HG02642 (cell line): Measurements from ENCODE around the gene SSMEM1.
"Not testable (repeated sequence)": the region's sequence is repeated elsewhere in the genome, so short reads cannot be mapped to it uniquely, and the experiment has no call there.

Experiments used
- ATAC-seq: cut with Tn5 transposase; IDR thresholded peaks from one replicate; pipeline ENCODE4 v1.9.1; 2021; ENCODE audit warnings: mild to moderate bottlenecking; ENCODE audit not compliant: unreplicated experiment, poor library complexity

The SSMEM1 gene

DNA sequence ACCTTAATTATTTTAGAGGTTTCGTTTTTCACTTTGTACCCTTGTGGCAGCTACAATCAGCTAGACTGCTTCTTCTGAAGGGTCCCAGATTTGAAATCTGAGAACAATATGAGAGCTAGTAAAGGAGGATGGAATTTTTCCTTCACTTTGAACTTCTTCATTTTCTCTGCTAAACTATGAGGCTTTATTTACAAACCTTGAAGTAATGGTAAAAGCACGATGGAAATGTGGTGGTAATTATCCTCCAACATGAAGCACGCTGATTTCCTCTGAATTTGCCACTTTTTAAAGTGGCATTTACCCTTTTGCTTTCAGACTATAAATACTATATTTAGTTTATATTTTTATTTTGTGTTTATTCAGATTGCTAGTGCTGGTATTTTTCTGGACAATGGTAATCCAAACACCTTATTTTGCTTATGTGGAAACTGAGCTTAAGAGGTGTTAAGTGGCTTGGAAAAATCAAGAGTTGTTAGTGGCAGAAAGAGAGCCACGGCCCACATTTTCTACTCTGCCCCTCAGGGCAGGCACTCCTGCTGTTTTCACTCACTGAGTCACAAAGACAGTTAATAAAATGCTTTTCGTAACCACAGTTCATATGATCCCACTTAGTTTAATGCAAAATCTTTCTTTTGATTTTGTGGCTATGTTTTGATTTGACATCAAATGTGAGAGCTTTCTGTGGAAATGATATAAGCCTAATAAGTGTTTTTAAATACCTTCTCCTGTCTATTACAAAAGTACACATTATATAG lies 2.7 kb downstream of the SSMEM1 start:
- ATAC-seq: no peak

DNA sequence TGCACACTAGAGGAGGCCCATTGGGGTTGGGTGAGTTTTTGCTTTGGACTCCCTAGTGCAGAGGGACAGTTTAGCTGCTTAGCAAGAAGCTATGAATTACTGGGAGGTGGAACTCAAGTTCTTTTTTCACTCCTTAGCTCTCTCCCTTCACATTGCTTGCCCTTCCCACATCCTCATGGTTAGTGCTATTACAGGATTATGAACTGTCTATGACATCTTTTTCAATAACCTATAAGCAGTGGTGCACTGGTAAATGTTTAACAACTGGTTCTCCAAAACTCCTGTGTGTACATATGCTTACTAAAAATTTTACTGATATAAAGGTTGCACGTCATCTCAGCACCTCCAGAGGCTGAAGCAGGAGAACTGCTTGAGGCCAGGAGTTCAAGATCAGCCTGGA lies 6.2 kb downstream of the SSMEM1 start:
- ATAC-seq: no peak

DNA sequence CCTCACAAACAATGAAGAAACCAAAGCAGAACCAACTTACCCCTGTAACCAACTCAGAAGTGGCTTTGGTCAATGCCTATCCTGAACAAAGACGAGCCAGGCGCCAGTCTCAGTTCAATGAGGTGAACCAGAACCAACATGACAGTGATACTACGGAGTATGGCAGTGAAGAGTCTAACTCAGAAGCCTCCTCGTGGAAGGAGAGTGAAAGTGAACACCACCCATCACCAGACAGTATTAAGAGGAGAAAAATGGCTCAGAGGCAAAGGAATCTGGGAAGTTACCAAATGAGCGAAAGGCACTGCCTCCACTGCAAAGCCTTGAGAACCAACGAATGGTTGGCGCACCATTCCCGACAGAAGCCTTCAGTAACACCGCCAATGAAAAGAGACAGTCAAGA lies 8.4 kb downstream of the SSMEM1 start:
- no peak for ATAC-seq

DNA sequence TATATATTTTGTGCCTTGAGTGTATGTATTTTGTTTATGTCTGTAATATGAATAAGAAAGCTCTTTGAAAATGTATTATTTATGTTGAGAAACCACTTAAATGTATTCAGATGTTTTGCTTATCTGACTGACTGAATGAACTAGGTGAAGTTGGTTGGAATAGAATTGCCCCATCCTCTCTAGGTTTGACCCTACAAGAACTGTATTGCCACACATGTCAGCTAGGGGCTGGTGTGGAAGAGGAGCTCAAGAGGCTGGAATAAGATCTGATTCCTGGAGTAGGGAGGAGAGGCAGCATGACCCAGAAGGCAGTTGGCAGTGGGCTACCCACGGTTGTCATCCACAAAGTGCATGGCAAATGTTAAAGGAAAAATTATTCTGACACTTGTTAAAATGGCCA lies 9.1 kb downstream of the SSMEM1 start:
- no peak for ATAC-seq

DNA sequence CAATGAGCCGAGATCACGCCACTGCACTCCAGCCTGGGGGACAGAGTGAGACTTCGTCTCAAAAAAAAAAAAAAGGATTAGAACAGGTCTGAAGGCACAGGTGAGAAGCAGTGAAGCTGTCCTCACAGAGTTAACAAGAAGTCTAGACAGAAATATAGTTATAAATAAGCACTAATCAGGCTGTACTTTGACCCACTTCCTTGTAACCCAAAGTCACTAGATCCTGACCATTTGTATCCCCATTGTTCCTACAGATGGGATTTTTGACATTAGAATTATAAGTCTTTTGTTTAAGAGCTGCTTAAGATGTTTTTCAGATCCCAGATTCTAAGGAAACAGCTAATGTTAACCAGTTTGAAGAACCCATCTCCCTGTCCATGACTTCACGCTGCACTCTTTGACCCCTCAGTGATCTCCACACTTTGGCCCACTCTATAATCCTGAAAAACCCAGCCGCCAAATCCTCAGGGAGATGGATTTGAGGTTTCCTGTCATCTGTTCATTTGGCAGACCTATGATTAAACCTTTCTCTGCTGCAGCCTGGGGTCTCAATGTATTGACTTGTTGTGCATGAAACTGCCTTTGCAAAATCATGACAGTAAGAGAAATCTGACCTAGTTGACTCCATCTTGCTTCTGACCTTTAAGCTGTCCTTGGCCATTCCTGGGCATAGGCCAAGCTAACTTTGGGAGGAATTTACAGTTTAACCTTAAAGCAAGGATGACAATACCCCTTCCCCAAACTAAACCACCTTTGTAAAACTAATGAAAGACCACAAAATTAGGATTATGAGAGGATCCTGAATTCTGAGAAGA lies 11.4 kb downstream of the SSMEM1 start:
- ATAC-seq: no peak

DNA sequence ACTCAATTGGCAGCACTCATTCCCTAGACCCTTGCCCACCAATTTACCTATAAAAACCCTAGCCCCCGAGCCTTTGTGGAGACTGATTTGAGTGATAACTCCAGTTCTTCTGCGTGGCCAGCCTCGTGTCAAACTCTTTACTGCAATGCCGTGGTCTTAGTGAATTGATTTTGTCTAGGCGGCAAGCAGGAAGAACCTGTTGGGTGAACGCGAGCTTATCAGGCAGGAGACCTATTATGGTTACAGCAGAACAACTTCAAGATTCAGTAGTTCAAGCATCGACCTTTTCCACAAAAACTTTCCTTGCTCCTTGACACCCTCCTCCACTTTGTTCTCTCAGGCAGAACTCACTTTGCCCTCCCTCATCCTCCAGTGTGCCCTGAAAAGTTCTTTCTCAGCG lies 12.2 kb downstream of the SSMEM1 start:
- no peak for ATAC-seq

DNA sequence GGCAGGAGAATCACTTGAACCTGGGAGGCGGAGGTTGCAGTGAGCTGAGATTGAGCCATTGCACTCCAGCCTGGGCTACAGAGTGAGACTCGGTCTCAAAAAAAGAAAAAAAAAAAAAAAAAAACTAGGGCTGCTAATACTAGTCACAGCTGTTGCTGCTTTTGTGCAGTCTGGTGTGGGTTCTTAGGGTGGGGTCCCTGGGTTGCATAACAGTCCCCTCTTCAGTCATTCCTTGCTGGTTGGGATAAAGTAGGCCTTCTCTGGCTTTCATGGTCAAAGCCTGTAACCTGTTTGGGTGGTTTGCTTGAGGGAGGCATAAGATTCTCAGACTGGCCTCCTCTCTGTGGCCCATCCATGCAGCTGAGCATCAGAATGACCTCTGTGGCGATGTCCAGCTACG lies 14.1 kb downstream of the SSMEM1 start:
- no peak for ATAC-seq

DNA sequence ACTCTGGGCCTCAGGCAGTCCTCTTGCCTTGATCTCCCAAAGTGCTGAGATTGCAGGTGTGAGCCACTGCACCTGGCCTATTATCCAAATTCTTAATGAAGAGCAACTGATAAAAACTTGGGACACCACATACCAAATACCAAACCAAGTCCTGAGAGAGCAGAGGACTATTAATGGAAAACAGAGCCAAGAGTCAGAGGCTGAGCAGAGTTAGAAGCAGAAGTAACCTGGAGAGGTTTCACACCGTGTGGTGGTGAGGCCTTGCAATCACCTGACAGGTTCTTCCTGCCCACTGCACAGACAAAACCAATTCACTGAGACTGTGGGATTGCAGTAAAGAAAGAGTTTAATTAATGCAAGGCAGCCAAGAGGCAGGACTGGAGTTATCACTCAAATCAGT lies 16.0 kb downstream of the SSMEM1 start:
- ATAC-seq: no peak

DNA sequence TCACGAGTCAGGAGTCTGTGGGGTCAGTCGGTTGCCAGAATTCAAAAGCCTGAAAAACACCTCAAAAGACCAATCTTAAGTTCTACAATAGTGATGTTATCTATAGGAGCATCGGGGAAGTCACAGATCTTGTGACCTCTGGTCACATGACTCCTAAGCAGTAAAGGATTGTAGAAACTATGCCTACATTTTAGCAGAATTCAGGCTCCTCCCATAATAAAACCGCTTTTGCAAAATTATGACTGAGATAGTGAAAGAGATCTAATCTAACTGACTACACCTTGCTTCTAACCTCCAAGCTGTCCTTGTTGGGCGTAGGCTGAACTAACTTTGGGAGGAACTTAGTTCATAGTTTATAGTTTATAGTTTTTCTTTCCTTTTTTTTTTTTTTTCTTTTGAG lies 16.6 kb downstream of the SSMEM1 start:
- ATAC-seq: no peak

DNA sequence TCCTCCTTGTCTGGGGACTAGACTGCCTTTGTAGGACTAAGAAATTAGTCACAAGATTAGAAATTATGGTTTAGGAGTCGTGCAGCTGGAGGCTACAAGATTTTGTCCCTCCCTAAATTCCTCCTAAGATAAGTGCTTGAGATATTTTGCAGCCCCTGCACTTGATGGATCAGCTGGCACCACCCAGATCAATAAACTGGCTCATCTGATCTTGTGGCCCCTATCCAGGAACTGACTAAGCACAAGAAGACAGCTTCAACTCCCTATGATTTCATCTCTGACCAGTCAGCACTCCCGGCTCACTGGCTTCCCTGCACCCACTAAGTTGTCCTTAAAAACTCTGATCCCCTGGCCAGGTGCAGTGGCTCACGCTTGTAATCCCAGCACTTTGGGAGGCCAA lies 17.3 kb downstream of the SSMEM1 start:
- ATAC-seq: not testable (repeated sequence)

DNA sequence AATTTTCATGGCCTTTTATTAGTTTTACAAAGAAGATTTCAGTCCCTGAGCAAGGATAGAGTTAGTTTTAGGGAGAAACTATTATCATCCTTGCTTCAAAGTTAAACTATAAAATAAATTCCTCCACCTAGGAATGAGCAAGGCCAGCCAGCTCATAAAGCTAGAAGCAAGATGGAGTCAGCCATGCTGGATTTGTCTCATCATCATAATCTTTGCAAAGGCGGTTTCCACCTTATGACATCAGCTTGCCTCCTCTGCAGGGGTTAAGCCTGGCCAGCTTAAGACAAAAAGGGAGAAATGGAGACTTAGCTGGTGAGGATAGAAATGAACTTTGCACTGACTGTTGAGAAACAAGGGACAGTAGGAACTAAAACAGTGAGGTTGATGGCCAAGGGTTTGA lies 18.7 kb downstream of the SSMEM1 start:
- ATAC-seq: no peak

DNA sequence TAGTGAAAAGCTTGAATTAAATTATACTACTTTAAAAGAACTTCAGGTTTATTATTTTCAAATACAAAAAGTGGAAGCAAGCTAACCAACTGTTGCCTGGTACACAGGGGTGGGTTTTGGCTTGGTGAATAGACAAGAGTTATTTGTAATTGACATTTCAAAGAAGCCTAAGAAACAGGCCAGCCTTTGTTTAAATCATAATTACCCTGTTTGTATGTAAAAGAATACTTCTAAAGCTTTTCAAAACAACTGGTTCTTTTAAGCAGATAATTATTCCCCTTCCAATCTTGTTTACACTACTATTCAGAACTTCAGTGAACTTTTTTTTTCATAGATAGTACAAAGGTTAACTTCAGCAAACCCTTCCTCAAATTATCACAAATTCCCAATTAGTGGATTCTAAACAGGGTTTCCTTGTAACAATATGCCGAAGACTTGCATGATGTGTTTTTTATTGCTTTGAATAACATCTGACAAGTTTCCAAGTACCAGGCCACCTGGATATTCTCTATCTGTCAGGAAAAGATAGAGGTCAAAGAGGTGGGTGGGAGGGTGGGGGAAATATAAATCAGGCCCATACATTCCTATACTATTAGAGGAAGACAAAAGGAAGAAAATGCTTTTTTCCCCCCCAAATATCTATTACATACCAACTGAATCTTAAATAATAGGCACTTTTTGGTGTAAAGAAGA lies 20.4 kb downstream of the SSMEM1 start:
- no peak for ATAC-seq

DNA sequence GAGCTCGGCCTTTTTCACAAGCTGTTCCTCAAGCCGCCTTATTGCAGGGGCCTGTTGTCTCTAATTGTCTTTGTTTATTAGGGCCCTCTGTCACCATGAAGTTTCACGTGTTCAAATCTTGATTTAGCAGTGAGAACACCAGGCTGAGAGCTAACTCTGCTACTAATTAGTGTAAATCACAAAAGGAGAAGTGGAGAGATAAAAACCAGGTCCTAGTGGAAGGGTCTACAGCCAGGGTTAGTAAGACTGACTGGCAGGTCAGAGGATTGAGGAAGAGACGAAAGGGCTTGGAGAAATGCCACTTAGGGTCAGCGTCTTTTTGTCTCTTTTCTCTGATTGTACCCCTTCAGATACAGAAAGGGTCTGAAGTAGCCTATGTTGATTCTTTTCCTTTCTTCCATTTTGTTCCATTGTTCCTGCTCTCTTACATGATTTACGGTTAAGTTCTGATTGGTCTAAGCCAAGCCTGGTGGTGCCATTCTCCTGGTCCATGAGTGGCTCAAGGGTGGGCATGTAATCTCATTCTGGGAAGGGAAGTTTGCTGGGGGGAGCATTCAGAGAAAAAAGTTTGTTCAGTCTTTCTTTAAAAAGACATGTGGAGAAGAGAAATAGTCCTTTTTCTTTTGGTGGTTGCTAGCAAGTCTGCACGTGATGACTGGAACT lies 21.3 kb downstream of the SSMEM1 start:
- no peak for ATAC-seq

DNA sequence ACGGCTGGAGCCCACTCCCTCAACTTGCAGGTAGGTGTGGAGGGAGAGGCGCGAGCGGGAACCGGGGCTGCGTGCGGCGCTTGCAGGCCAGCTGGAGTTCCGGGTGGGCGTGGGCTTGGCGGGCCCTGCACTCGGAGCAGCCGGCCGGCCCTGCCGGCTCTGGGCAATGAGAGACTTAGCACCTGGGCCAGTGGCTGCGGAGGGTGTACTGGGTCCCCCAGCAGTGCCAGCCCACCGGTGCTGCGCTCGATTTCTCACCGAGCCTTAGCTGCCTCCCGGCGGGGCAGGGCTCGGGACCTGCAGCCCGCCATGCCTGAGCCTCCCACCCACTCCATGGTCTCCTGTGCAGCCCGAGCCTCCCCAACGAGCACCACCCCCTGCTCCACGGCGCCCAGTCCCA lies 22.3 kb downstream of the SSMEM1 start:
- ATAC-seq: not testable (repeated sequence)

DNA sequence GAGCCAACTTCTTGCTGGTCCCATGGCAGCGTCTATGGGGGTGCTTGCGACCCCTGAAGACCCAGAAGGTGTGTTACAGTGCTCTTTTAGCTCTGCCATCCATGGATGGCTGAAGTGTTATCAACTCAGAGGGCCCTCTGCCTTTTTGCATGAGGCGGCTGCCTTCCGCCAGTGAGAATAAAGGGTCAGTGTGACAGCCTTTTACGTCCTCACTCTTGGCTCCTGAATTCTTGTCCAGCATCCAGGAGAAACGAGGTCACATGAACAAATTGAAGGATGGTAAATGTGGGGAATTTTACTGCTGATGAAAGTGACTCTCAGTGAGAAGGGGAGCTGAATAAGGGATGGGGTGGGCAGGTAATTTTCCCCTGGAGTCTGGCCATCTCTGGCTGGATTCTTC lies 24.1 kb downstream of the SSMEM1 start:
- no peak for ATAC-seq

DNA sequence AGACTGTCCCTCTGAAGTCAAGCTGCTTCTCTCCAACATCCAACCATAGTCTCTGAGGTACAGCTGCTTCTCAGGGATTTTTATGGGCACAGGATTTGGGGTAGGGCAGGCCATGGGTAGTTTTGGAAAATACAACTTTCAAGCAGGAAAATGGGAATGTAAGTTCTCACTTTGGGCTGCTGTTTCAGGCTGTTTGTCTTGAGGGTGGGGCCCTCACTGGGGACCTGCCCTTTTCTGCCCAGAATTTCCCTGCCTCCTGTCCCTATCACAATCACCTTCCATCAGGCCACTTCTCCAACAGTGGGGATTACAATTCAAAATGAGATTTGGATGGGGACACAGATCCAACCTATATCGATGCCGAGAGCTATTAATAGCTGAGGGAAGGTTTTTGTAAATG lies 24.5 kb downstream of the SSMEM1 start:
- no peak for ATAC-seq

DNA sequence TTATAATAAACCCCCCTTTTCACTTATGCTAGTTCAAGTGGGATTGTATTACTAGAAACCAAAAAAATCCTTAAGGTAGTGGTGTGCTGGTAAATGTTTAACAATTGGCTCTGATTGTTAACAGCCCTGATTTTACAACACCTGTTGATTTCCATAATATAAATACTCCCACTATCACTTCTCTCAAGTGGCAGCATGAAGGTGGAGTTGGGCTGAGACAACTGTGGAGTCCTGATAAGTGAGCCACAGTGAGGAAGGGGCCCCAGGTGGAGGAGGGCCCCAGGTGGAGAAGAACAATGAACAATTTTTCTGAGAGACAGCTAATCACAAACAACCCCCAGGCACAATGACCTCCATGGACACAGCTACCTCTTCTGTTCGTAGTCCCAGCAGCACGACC lies 26.4 kb downstream of the SSMEM1 start:
- no peak for ATAC-seq

DNA sequence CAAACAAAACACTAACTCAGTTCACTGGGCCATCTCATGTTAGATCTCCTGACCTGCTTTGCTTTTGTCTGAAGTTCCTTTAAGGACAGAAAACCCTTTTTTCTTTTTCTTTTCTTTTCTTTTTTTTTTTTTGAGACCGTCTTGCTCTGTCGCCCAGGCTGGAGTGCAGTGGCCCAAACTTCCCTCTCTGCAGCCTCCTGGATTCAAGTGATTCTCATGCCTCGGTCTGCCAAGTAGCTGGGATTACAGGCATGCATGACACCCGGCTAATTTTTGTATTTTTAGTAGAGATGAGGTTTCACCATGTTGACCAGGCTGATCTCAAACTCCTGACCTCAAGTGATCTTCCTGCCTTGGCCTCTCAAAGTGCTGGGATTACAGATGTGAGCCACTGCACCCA lies 28.7 kb downstream of the SSMEM1 start:
- ATAC-seq: not testable (repeated sequence)

DNA sequence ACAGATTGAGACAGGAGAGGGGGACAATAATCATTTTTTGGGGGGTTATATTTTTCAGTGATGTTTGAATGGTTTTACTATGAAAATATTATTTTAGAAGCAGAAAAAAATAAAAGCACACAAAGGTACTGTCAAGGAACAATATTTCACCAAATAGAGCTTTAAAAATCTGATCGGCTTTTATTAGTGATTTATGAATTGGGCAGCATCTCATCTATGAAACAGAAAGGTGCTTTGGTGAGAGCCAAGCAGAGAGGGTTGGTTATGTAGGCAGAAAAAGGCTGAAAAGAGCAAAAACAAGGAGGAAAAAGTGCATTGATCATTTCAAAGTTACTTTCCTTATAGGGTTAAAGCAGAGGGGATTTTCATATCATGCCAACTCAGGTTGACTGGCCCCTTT lies 32.6 kb downstream of the SSMEM1 start:
- ATAC-seq: no peak

DNA sequence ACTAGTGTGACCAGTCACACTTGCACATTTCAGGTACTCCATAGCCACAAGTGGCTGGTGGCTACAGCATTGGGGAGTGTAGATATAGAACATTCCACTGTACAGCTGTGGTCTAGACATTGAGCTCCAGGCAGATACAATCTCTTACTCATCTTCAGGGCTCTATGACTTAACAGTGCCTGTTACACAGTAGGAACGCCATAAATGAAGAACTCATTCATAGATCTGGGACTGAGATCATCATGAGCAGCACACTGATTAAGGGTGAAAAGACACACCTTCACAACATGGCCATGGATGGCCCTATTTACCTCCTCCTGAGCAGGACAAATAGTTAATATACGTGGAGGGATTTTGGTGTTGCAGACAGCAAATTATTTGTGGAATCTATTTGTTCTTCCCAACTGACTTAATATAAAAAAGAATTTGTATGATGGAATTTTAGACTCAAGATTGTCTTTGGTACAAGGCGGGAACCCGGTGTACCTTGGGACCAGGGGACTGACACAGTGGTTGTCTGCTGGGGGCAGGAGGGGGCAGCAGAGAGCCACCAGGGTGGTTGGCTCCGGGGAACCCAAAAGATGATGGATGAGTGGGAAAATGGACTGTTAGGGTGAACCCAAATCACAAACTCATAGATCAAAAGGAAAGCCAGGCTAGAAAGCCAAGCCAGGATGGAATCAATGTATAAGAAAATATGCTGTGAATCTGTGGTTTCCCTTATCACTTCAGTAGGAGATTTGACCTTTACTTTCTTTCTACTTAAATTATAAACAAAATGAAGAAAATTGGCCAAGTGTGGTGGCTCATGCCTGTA lies 34.7 kb downstream of the SSMEM1 start:
- ATAC-seq: no peak
